HG02885 (cell line): ENCODE measurements around the gene PAX5.
A peak's percentile ranks its signal among the peaks of the same experiment; 100 is the strongest.

Experiments
- ATAC-seq: cut with Tn5 transposase; IDR thresholded peaks from one replicate; pipeline ENCODE4 v1.9.1; 2021; ENCODE audit warnings: mild to moderate bottlenecking; ENCODE audit not compliant: unreplicated experiment, poor library complexity

PAX5 gene

GRCh38 chr9:36963346-36963745, 70.7 kb downstream of the PAX5 start:
- no peak for ATAC-seq

- no peak for ATAC-seq
Measured at GRCh38 chr9:36962691-36963090, 71.4 kb downstream of the PAX5 start.

- no peak for ATAC-seq
Measured at GRCh38 chr9:36961561-36962325, 72.3 kb downstream of the PAX5 start.

GRCh38 chr9:36961051-36961450, 73.0 kb downstream of the PAX5 start:
- ATAC-seq: no peak

- no peak for ATAC-seq
Measured at GRCh38 chr9:36960575-36960955, 73.5 kb downstream of the PAX5 start.

- ATAC-seq: no peak
Measured at GRCh38 chr9:36959681-36960574, 74.1 kb downstream of the PAX5 start.

- ATAC-seq: no peak
Measured at GRCh38 chr9:36956908-36957307, 77.2 kb downstream of the PAX5 start.

- ATAC-seq: no peak
Measured at GRCh38 chr9:36950389-36950788, 83.7 kb downstream of the PAX5 start.

GRCh38 chr9:36949466-36949865, 84.6 kb downstream of the PAX5 start:
- ATAC-seq: peak; percentile 56

GRCh38 chr9:36948051-36948450, 86.0 kb downstream of the PAX5 start:
- ATAC-seq: no peak

GRCh38 chr9:36946653-36947052, 87.4 kb downstream of the PAX5 start:
- no peak for ATAC-seq

GRCh38 chr9:36945999-36946398, 88.1 kb downstream of the PAX5 start:
- no peak for ATAC-seq

- ATAC-seq: no peak
Measured at GRCh38 chr9:36942891-36943290, 91.2 kb downstream of the PAX5 start.

- no peak for ATAC-seq
Measured at GRCh38 chr9:36941441-36941840, 92.6 kb downstream of the PAX5 start.

- ATAC-seq: no peak
Measured at GRCh38 chr9:36940881-36941280, 93.2 kb downstream of the PAX5 start.

GRCh38 chr9:36940500-36940853, 93.6 kb downstream of the PAX5 start:
- ATAC-seq: no peak

- ATAC-seq: no peak
Measured at GRCh38 chr9:36939655-36940499, 94.2 kb downstream of the PAX5 start.

GRCh38 chr9:36939214-36939613, 94.9 kb downstream of the PAX5 start:
- no peak for ATAC-seq

GRCh38 chr9:36938617-36939016, 95.5 kb downstream of the PAX5 start:
- ATAC-seq: no peak

GRCh38 chr9:36937951-36938350, 96.1 kb downstream of the PAX5 start:
- ATAC-seq: no peak

GRCh38 chr9:36937346-36937745, 96.7 kb downstream of the PAX5 start:
- ATAC-seq: no peak
